Measurements from ENCODE around the gene TRIM38.

Gene TRIM38

DNA sequence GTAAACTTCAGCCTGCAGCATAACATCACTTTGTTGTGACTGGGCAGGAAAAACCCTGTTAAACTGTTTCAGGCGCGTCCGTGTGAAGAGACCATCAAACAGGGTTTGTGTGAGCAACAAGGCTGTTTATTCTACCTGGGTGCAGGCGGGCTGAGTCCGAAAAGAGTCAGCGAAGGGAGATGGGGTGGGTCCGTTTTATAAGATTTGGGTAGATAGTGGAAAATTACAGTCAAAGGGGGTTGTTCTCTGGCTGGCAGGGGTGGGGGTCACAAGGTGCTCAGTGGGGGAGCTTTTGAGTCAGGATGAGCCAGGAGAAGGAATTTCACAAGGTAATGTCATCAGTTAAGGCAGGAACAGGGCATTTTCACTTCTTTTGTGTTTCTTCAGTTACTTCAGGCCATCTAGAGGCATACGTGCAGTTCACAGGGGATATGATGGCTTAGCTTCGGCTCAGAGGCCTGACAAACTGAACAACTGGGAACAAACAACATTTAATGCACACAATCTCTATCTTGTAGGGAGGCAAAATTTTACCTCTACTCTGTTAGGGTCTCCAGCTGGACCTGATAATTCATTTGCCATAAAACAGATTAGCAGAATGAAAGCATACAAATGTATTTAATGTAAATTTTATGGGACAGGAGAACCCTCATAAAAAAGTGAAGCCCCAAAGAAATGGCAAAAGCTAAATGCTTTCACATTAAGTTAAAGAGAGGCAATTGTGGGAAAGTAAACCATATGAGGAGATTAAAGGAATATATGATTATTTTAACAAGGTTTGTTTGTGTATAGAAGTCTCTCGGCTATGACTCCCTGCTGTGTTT is 66.4 kb downstream of the TRIM38 start:
- DNase-seq, result no peak

DNA sequence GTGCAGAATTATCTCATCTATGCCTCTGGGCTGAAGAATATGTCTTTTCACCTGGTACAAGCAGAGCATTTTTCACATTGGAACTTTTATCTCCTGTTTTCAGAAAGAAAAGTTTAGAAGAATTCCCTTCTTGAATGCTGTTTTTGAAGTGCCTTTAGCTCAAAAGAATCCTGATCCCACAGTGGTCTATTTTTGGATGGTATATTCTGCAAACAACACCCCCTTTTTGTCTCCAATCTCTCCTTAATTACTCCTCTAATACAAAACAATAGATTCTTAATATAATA is 66.9 kb downstream of the TRIM38 start:
- DNase-seq, result no peak

GRCh38 chr6:26029857-26030653 is 67.5 kb downstream of the TRIM38 start:
- DNase-seq, result no peak

- no peak for DNase-seq
Observed at GRCh38 chr6:26030716-26031115, 68.1 kb downstream of the TRIM38 start.

DNA sequence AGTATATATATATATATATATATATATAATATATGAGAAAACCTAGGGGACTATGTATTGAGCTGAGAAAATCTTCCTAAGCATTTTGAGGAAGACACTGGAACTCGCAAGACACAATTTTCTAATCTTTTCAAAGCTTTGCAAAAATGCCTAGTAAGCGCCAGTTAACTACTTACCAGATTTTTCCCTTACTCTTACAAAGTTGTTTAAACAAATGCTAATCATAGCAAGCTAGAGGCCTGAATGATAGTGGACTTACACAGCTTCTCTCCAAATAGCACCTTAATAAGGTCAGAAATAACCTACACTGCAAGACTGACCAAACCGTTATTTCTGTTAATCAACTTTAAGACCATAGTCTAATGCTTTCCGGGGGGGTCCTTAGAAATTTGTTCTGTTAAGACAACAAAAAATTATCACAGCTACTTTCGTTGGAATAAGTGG is 68.6 kb downstream of the TRIM38 start:
- DNase-seq, result no peak

GRCh38 chr6:26031595-26032339 is 69.2 kb downstream of the TRIM38 start:
- peak; percentile 89 to 96 (median 90) for DNase-seq

- peak; percentile 16 to 42 (median 28) for DNase-seq
Observed at GRCh38 chr6:26032340-26033084, 69.9 kb downstream of the TRIM38 start.

DNA sequence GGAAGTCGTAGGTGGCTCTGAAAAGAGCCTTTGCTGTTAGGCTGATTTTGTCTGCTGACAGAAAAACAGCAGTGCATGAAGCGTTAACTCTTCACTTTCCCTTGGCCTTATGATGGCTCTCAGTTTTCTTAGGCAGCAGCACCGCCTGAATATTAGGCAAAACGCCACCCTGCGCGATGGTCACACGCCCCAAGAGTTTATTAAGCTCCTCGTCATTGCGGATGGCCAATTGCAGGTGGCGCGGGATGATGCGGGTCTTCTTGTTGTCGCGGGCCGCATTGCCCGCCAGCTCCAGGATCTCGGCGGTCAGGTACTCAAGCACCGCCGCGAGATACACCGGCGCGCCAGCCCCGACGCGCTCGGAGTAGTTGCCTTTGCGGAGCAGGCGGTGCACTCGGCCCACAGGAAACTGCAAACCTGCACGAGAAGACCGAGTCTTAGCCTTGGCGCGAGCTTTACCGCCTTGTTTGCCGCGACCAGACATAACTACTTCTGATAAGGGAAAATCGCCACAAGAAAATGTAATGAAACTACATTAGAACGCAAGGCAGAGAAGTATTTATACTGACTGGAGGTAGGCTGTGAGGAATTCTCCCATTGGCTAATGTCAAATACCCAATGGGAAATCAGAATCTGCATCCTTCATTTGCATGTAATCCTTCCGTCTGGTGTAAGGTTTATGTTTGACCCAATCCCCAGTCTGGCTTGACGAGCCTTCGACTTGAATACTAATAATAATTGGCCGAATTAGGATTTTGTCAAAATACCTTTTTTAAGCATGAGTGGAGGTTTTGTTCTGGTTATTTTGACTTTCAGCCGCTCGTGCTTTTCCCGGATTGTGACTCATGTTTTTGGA is 70.7 kb downstream of the TRIM38 start:
- peak; percentile 84 to 97 (median 94) for DNase-seq

DNA sequence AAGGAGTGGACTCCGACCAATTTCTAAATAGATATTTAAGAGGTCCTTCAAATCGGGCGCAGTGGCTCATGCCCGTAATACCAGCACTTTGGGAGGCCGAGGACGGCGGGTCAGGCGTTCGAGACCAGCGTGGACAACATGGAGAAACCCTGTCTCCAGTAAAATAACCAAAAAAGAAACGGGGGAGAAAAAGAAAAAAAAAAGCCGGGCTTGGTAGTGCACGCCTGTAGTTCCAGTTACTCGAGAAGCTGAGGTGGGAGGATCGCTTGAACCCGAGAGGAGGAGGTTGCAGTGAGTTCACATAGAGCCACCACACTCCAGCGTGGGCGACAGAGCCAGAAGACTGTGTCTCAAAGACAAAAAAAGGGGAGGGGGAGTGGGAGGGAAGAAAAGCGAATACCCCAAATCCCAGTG is 71.3 kb downstream of the TRIM38 start:
- DNase-seq, result peak in 1 of 3 donors; percentile 50

- DNase-seq, result no peak
Observed at GRCh38 chr6:26034905-26035304, 72.3 kb downstream of the TRIM38 start.
